Dermis lymphatic vessel endothelial cell (primary cell): ENCODE data around the gene SPATA22. TPM values are rescaled to one million over a fixed set of nuclear protein-coding genes. Genes with fewer than 3 reads are reported as not detected.

Experiments used
- total RNA-seq: library from RNA; depleted of rRNA; stranded (reverse); fragments of >200 nt; gene quantifications from 2 replicates; pipeline ENCODE4 v1.2.1, GENCODE V29; 2014

SPATA22 gene, protein sequence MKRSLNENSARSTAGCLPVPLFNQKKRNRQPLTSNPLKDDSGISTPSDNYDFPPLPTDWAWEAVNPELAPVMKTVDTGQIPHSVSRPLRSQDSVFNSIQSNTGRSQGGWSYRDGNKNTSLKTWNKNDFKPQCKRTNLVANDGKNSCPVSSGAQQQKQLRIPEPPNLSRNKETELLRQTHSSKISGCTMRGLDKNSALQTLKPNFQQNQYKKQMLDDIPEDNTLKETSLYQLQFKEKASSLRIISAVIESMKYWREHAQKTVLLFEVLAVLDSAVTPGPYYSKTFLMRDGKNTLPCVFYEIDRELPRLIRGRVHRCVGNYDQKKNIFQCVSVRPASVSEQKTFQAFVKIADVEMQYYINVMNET
- total RNA-seq = 0.33 TPM in 1 of 2 replicates, not detected in the other

DNA sequence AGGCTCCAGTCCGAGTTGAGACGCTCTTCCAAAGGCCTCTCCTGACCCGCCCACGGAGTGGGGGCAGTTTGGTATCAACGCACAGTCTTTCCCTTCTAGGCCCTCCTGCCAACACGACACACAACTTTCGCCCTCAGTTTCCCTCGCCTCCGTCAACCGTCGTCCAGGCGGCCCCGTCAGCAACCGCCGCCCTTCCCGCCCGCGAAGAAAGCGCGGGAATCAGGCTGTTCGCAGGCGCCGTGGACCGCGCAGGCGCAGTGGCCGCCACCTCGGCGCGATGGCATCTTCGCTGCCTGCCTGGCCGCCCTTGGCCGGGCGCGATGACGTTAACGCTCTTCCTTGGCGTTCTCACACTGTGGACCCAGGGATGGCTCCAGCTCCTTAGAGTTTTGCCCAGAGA, at the start of gene SPATA22:
Gene SPATA22 (minus strand): TSS at position 221 of the 400 bp plus-strand sequence. CDS start 2,494 bp downstream, outside the sequence.

DNA sequence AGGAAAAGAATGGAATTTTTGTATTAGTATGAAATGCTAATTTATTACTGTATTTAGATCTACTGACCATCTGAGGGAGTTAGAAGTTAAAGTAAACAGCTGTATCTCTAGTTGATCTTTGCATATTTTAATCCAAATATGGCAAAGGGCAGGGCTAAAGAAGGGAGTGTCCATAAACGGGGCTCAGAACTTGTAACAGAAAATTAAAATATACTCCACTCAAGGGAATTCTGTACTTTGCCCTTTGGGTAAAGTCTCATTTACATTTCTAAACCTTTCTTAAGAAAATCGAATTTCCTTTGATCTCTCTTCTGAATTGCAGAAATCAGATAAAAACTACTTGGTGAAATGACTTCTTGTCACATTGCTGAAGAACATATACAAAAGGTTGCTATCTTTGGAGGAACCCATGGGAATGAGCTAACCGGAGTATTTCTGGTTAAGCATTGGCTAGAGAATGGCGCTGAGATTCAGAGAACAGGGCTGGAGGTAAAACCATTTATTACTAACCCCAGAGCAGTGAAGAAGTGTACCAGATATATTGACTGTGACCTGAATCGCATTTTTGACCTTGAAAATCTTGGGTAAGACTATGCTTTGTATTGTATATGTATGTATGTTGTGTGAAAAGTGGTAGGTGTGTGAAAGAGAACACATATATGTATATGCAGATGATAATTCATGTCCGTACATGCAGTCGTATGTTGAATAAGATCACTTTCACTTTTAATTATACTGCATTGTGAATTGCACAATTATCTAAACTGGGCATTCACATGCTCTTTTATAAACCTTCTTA, 4.4 kb upstream of the SPATA22 start, which contains the start of gene ASPA:
Gene ASPA (plus strand): TSS at position 186 of the 799 bp plus-strand sequence. CDS start 163 bp downstream, at position 349.

GRCh38 chr17:3433741-3434140, 37.9 kb downstream of the SPATA22 start, which contains the start of gene OR1E2:
OR1E2 (minus strand) TSS chr17:3433841; CDS start chr17:3433841, 0 bp downstream.

GRCh38 chr17:3411070-3411469, 60.5 kb downstream of the SPATA22 start, which contains the start of gene OR3A3:
OR3A3 (plus strand) TSS chr17:3411370.

GRCh38 chr17:3398310-3398709, 73.3 kb downstream of the SPATA22 start, which contains the start of gene OR1E1:
OR1E1 (minus strand) TSS chr17:3398410; CDS start chr17:3398410, 0 bp downstream.

Other genes starting within 250 kb of the SPATA22 start
- gene OR3A1, start 173.5 kb downstream of the SPATA22 start, total RNA-seq = not detected in 2 replicates
- gene OR3A2, start 85.5 kb downstream of the SPATA22 start, total RNA-seq = not detected in 2 replicates
- not detected in 2 replicates for gene OR1E1, start 73.4 kb downstream of the SPATA22 start, total RNA-seq
- gene OR3A3, start 60.4 kb downstream of the SPATA22 start, total RNA-seq = not detected in 2 replicates
- gene OR1E2, start 38.0 kb downstream of the SPATA22 start, total RNA-seq = not detected in 2 replicates
- gene ASPA, start 4.2 kb upstream of the SPATA22 start, total RNA-seq = not detected in 2 replicates
- gene TRPV3, start 86.0 kb upstream of the SPATA22 start, total RNA-seq = under 0.01 TPM in 1 of 2 replicates, not detected in the other
- gene TRPV1, start 137.6 kb upstream of the SPATA22 start, total RNA-seq = 0.22 and 0.43 TPM in 2 replicates
- 8.5 and 15.3 TPM in 2 replicates for gene SHPK, start 164.4 kb upstream of the SPATA22 start, total RNA-seq
- gene CTNS, start 164.9 kb upstream of the SPATA22 start, total RNA-seq = 14.5 and 17.2 TPM in 2 replicates
- 160 and 180 TPM in 2 replicates for gene TAX1BP3, start 196.8 kb upstream of the SPATA22 start, total RNA-seq
- gene EMC6, start 197.0 kb upstream of the SPATA22 start, total RNA-seq = 11.4 and 16.3 TPM in 2 replicates
- 0.11 and 0.17 TPM in 2 replicates for gene P2RX5, start 224.3 kb upstream of the SPATA22 start, total RNA-seq